Activated CD8-positive, alpha-beta memory T cell treated with anti-CD3 and anti-CD28 coated beads for 4 hours (primary cell): ENCODE results near the gene DNAJB1.
"Not testable (repeated sequence)": the region's sequence is repeated elsewhere in the genome, so short reads cannot be mapped to it uniquely, and the experiment has no call there.

Experiments used
- DNase-seq, 2 donors: peaks; one replicate each; pipeline ENCODE4 v3.0.0-alpha.2; 2020; ENCODE audit warnings: low read depth in 2 of 2

Gene DNAJB1

DNA sequence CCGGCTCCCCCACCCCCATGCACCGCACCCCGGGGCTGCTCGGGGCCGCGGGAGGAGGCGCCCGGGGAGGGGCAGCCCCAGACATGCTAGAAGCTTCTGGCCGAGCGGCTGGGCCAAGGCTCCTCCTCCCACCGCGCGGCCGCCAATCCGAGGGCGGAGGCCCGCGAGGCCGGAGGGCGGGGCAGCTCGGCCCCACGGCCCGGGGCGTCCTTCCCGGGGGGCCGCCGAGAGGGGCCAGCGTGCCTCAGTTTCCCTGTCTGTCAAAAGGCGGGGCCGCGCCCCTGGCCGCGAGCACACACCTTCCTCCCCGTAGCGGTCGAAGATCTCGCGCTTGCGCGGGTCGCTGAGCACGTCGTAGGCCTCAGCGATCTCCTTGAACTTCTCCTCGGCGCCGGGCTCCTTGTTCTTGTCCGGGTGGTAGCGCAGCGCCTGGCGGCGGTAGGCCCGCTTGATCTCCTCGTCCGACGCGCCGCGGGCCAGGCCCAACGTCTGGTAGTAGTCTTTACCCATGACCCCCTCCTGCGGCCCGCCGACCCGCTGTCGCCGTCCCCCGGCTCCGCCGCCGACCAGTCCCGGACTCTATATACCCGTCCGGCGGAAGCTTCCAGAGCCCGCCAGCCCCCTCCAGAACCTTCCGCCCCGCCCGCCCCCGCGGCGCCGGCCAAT, at the start of gene DNAJB1:
TSS of gene DNAJB1 (minus strand) at position 558 of the 666 bp plus-strand sequence. CDS start at position 510, 48 bp downstream.
- peak; percentile 34 to 44 for DNase-seq

DNA sequence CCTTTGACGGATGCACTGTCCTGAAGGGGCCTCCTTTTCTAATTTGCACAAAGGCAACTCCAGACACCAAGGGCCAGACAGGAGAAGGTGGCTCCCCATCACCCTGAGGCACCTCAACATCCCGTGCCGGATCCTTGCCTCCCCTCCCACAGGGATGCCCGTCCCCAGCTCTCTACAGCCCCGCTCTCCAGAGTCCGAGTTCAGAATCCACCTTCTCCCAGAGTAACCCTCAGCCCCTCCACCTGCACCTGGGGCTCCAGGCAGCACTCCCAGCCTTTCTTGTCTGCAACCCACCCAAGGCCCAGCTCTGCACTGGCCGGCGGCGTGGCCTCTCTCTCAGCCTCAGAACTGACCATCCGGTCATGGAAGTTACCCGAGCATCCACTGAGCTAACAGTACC, 48.9 kb upstream of the DNAJB1 start:
- no peak for DNase-seq

DNA sequence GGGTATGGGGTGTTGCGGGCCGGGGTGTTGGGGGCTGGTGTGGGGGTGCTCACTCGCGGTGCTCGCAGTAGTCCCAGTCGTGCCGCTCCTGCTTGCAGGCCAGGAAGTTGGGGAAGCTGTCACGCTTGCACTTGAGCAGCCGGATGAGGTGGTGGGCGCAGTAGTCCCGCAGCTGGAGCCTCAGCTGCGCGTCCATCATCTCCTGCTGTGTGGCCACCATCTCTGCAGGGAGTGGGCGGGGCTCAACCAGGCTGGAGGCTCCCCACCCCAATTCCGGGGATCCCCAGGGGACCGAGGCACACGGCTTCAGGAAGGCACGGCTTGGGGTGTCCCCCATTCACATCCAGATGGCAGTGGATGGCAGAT, 48.5 kb upstream of the DNAJB1 start:
- no peak for DNase-seq

DNA sequence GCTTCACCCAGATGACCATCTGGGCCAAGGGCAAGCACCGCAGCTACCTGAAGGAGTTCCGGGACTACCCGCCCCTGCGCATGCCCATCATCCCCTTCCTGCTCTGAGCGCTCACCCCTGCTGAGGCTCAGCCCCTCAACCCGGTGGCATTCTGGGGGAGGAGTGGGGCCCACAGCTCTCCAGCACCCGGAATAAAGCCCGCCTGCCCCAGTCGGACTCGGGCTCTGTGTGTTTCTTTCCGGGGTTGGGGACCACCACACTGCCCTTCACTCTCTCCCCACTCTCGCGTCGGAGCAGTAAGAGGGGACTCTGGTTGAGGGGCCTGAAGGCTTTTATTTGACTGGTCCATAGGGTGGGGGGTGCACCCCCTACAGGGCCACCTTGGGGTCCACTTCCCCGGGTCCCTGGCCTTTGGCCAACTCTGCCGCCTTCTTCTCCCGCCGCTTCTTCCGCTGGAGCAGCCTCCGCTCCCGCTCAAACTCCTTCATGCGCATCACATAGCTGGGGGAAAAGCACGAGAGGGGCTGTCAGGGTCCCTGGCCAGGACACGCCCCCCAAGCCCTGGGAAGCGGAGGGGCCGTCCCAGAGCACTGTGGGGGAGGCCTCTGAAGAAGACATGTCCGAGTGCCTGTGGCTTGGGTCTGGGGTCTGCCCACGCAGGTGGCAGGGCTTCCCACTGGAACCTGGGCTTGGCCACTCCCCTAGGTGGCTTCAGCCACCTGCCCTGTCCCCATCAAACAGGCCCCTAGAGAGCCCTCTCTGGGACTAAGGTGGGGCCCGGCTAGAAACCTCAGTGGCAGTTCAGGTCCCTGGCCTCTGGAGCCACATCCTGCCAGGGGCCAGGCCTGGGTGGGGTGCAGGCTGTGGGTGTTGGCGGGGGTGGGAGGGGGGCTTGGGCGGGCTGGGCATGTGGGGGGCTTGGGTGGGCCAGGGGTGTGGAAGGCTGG, 47.8 kb upstream of the DNAJB1 start:
- DNase-seq = no peak

DNA sequence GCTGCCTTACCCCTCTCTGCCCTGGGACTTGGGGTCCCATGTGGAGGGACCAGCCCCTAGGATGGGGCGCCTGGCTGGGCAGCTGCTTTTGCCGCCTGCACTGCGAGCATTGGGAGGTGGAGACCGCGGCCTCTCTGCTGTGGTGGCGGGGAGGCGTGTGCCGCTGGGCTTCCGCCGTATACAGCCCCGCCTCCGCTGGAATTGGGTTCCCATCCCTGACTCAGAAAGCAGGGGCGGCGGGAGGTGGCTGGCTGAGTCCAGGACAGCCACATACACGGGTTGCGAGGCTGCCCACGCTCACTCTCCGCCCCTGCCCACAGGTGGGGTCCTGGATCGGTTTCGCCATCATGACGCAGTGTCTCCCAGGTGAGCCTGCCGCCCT, 47.1 kb upstream of the DNAJB1 start:
- DNase-seq = no peak

DNA sequence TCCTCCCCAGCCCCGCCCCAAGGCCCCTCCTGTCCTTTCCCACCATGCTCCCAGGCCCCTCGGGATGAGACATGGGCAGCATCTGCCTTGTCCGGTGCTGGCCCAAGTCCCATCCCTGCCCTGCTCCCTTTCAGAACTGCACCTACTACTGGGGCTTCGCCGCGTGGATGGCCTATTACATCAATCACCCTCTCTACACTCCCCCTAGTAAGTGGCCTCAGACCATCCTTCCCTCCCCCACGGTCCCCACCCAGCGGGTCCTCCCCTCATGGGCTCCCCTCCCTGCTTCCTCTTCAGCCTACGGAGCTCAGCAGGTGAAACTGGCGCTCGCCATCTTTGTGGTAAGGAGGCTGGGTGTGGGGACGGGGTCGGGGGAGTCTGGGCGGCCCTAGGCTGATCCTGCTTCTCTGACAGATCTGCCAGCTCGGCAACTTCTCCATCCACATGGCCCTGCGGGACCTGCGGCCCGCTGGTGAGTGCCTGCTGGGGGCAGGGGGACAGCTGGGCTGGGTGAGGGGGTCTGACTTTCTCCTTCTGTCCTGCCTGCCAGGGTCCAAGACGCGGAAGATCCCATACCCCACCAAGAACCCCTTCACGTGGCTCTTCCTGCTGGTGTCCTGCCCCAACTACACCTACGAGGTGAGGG, 46.6 kb upstream of the DNAJB1 start:
- DNase-seq = not testable (repeated sequence)

DNA sequence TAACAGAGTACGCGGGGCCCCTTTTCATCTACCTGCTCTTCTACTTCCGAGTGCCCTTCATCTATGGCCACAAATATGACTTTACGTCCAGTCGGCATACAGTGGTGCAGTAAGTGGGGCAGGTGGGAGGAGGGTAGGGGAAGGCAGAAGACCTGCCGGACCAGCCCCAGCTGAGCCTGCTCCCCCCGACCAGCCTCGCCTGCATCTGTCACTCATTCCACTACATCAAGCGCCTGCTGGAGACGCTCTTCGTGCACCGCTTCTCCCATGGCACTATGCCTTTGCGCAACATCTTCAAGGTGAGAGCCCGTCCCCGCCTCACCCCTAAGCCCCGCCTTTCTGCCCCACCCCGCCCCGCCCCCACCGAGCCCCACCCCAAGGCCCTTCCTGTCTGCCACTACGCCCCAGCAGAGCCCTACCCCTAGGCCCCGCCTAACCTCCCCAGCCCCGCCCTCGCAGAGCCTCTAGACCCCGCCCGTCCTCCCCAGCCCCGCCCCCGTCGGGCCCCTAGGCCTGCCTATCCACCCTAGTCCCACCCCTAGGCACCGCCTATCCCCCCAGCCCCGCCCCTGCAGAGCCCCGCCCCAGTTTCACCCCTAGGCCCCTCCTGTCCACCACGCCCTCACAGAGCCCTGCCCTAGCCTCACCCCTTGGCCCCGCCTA, 45.9 kb upstream of the DNAJB1 start:
- no peak for DNase-seq

DNA sequence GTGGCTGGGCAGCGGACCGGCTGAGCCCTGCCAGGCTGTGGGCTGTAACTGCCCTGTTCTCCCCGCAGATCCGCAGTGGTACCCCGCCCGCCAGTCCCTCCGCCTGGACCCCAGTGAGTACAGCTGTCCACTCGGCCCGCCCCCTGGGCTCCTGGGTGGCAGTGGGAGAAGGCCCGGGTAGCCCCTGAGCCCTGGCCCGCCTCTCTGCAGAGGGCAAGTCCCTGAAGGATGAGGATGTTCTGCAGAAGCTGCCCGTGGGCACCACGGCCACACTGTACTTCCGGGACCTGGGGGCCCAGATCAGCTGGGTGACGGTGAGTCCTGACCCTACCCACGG, 45.4 kb upstream of the DNAJB1 start:
- DNase-seq = no peak

DNA sequence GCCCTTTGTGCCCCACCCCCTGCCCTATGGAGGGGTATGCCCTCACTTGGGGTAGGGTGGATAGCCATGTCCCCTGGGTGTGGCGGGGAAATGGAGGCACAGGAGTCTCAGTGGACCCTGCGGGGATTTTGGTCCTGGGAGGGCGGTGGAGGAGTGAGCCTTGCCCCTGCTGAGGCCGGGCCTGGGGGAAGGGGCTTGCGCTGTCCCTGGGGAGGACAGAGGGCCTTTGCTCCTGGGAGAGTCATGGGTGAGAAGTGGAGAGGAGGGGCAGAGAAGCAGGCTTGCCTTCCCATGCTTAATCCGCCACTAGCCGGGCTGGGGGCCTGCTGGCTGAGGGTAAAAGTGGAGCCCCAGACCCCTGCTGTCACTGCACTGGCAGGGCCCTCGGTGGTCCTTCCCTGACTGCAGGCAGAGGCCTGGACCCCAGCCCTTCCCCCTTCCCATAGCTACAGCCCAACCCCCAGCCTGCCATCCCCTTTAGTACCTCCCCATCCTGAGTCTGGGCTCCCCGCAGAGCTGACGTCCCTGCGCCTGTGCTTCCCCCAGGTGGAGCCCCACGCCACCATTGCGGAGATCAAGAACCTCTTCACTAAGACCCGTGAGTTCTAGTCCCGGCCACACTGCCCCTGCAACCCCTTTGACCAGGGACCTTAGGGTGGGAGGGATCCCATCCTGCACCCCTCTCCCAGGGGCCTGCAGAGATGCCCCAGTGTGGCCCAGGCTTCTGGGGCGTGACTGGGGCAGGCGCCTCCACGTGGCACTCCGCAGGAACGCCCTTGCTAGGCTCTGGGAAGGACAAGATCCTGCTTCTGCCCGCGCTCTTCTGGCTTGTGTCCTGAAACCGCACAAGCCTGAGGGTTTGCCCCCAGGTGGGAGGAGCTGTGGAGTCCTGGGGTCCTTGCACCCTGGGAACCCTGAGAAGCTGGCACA, 44.7 kb upstream of the DNAJB1 start:
- DNase-seq = no peak

DNA sequence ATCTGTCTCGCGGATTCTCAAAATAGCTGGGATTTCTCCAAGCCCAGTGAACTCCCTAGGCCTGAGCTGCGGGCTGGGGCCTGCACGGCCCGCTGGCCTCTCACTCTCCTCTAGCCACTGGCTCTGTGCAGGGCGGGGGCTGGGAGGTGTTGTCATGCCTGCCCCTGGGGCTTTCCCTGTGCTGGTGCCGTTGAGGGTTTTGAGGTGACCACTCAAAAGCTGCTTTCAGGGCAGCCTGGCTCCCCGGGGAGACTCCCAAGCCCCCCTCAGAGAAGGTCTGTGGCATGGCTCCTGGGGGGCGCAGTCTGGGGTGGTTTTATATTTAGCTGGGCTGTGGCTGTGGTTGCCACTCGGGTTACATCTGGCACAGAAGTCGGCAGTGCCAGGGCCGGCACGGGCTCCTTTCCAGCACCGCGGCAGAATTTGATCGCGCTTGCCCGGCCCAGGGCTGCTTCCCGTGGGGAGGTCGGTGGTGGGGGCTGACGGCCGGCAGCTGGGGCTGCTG, 43.7 kb upstream of the DNAJB1 start:
- DNase-seq = no peak

DNA sequence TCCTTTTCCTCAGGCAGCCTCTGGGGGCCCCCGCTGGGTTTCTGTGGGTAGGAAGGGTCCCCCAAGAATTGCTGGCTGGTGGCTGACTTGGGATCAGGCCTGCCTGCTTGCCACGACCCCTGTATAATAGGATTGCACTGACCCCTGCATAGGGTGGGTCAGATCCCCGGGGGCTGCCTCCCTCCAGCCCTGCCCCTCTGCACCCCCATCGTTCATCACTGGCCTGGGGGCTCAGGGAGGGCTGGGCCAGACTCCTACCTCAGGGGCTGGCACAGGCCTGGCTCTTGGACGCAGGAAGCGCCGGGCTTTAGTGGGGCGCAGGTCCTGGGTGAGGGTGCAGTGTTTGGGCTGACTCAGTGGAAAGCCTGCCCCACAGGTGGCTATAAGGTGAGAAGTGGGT, 43.1 kb upstream of the DNAJB1 start:
- no peak for DNase-seq

DNA sequence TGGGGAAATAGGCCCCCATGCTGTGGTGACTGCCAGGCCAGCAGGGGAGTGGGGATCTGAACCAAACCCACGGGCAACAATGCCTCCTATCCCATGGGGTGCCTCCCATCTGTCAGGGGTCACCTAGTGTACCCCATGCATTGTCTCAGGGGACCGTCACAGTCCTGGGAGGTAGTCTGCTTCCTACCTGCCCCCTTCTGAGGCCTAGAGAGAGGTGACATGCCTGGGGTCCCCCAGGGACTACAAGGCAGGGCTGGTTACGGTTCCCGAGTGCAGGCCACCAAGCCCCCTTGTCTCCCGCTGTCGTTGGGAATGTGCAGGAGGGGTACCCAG, 42.5 kb upstream of the DNAJB1 start:
- no peak for DNase-seq

DNA sequence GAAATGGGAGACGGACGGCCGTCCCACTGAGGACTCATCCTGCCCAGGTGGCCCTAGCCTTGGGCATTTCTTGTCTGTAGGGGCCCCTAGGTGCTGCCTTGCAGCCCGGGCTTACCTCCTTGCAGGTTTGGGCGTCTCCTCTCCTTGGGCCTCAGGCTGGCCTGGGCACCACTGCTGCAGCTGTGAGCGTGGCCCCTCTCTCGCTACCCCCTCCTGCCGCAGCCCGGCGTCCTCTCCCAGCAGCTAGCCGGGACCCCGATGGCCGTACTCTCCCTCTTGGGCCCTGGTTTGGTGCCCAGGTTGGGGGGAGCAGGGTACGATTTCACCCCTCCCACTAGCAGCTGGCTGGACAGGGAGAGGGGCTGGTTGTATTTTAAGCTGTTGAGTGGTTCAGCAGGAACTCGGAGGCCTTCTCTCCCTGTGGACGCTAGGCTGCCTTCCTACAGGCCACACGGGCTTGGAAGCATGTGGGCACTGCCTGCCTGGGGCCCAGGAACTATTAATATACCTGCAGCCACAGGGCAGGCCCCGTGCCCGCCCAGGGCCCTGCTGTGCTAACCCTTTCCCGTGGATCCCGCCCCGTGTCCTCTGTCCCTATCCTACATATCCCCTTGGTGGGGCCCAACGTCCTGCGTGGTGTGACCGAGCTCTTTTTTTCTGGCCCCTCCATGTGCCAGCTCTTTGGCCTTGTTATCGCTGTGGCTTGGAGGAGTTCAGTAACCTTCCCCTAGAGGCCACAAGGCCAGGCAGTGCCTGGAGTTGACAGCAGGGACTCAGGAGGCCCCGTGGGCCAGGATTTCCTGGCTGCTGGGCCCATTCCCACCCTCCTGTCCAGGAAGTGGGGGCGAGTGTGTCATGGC, 41.9 kb upstream of the DNAJB1 start:
- no peak for DNase-seq

DNA sequence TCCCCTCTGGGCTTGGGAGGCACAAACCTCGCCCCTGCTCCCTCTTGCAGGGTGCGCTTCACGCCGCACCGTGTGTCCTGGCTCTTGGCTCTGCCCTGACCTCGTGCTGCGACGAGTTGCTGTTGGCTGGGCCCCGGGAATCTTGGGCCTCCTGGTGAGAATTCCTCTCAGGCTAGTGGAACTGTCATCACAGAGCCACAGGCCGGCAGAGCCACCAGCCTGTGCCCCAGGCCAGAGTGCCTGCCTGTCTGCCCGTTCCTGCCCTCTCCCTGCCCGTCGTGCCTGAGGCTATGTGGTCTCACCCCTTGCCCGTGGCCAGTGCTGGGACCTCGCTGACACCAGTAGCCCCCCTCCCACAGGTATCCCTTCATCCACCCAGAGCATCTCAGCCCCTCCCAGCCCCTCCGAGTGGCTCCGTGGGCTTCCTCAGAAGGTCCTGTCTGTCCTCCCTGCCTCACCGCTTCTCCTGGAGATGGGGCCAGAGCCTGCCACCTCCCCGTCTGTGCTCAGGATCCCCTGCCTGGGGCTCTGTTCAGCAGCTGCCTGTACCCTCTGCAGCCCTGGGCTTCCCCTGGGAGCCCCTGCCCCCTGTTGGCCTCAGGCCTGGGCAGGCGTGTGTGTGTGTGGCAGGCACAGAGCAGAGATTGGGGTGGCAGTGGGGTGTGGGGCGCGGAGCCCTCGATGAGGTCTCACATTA, 40.3 kb upstream of the DNAJB1 start:
- no peak for DNase-seq

DNA sequence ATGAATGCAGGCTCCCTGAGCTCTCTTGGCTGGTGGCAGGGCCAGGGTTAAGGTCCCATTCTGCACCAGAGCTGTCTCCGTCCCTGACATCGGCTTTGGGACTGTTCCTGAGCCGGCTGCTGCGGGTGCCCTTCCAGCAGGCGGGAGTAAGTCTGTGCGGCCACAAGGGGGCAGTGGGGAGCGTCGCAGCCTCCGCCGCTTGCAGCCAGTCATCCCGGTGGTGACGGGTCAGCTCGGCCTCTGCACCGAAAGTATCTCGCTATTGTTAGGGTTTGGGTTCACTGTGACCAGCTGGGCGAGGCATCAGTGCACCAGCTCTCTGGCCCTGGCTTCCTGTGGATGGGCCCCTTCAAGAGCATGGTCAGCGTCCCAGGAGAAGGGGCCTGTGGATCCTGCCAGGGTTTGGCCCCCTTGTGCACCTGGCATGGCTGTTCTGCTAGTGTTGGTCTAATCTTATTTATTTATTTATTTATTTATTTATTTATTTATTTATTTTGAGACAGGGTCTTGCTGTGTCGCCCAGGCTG, 38.5 kb upstream of the DNAJB1 start:
- DNase-seq = peak; percentile 46 to 52

DNA sequence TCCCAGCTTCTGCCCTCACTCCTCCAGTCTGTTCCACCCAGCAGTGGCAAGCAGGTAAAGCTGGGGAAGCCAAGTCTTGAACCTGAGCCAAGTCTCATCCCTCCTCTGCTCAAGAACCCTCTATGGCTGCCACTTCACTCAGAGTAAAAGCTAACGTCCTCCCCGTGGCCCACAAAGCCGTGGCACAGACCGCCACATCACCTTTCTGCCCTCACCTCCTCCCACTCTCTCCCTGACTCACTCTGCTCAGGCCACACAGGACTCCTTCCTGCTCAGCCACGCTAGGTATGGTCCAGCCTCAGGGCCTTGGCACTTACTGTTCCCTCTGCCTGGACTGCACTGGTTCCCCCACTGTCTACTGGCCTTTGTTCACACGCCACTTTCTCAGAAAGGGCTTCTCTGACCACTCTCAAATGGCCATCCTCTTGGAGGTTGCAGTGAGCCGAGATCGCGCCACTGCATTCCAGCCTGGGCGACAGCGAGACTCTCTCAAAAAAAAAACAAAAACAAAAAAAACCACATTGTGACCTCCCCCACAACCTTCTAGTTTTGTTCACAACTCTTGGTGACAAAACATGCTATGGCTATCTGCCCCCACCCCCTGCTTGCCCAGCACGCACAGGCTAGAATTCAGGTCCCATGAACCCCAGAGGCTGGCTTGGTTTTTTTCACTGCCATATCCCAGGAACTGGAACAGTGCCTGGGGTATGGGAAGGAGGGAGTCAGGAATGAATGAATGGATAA, 37.9 kb upstream of the DNAJB1 start:
- no peak for DNase-seq

DNA sequence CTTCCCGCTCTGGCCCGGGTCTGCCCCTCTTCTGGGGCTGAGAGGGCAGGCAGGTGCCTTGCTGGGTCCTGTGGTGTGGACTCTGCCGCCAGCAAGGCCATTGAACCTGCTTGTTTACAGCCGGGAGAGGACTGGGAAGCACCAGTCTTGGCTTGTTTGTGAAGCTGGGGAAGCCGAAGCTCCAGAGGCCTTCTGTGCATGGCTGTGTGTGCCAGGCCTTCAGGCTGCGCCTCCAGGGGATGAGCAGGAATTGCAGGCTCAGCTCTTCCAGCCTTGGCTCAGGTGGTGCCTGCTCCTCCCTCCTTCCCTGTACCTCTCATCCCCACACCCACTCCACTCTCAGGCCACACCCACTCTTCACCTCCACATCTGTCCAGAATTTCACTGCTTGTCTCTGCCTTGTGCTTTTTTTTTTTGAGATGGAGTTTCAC, 36.2 kb upstream of the DNAJB1 start:
- no peak for DNase-seq

DNA sequence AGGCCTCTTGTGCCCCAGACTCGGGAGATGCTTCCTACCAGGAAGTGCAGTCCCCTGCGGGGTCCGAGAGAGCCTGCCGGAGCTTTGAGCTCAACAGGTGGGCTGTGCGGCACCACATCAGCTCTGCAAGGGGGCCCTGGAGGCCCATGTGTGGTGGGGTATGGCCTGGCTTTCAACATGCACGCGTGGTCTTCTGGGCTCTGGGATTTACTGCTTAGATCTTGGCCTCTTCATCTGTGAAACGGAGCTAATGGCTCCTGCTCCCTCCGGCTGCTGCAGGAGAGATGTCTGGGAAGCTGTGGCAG, 35.7 kb upstream of the DNAJB1 start:
- no peak for DNase-seq
